ENCODE data around the gene MSRB2. TPM values are rescaled to one million over a fixed set of nuclear protein-coding genes. Genes with fewer than 3 reads are reported as not detected.
A peak's percentile ranks its signal among the peaks of the same experiment; 100 is the strongest.

The MSRB2 gene
- total RNA-seq, 2 experiments from 2014 or later: 13.9 to 16.0 TPM

DNA sequence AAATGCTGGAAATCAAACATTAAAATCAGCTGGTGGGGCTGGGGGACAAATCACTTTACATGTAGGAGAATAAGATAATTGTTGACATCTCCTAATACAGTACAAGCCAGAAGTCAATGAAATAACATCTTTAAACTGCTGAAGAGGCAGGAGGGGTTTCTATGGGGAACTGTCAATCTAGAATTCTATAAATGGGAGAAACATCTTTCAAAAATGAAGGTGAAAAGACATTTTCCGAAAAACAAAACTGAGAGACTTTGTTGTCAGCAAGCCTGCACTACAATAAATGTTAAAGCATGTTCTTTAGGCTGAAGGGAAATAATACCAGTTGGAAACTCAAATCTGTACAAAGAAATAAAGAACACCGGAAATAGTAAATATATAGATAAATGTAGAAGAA, 17.3 kb upstream of the MSRB2 start:
- H3K4me1 Mint-ChIP-seq (ENCODE audit: low read depth): no peaks in the 10 kb centered on the region
- no peak overlapping the region for H3K27ac Mint-ChIP-seq
- peaks cover 29% of the 10 kb centered on the region for H3K27me3 Mint-ChIP-seq (ENCODE audit: low read depth)
- no peaks in the 10 kb centered on the region for H3K36me3 Mint-ChIP-seq (ENCODE audit: low read depth)
- CTCF ChIA-PET: no interaction called here
- no peak for DNase-seq
- intact Hi-C loops (cut with micrococcal nuclease): no loop called here
- H3K9me3 Mint-ChIP-seq: no peaks in the 10 kb centered on the region
- no peak overlapping the region for H3K4me3 Mint-ChIP-seq

DNA sequence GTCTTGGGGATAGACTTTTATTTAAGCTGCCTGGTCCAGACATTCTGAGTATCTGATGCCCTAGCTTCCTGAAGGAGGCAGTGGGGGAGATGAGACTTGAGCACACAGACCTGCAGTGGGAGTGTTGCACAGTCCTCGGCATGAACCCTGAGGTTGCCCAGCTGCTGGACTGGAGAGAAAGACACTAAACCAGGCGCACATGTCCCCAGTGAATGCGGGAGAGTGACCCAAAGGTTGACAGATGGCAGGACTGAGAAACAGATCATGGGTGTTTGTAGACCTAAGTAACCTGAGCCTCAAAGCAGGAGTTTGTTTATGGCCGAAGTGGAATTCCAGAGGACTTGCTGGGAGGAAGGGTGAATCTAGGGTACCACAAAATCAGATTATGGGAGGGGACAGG, 15.7 kb upstream of the MSRB2 start:
- Mint-ChIP-seq H3K36me3 (ENCODE audit: low read depth) (no peaks in the 10 kb centered on the region), H3K27me3 (ENCODE audit: low read depth) (peaks cover 25% of the 10 kb centered on the region), H3K9me3 (no peaks in the 10 kb centered on the region), H3K4me3 (no peak overlapping the region), H3K4me1 (ENCODE audit: low read depth) (no peaks in the 10 kb centered on the region), H3K27ac (no peak overlapping the region)
- no peak for DNase-seq
- CTCF ChIA-PET: no interaction called here
- intact Hi-C loops (cut with micrococcal nuclease): loop anchor here (5.0 kb wide), 1 partner anchor 213 kb away; no protein-coding TSS in a partner anchor

GRCh38 chr10:23080262-23080661, 15.1 kb upstream of the MSRB2 start:
- intact Hi-C loops (cut with micrococcal nuclease): loop anchor here (5.0 kb wide), 1 partner anchor 212 kb away; no protein-coding TSS in a partner anchor
- DNase-seq: no peak
- Mint-ChIP-seq H3K4me3 (no peak overlapping the region), H3K4me1 (ENCODE audit: low read depth) (no peaks in the 10 kb centered on the region), H3K27me3 (ENCODE audit: low read depth) (peaks cover 24% of the 10 kb centered on the region), H3K9me3 (no peaks in the 10 kb centered on the region), H3K27ac (no peak overlapping the region), H3K36me3 (ENCODE audit: low read depth) (no peaks in the 10 kb centered on the region)
- CTCF ChIA-PET: no interaction called here

- no peak for DNase-seq
- Mint-ChIP-seq H3K9me3 (no peaks in the 10 kb centered on the region), H3K27me3 (ENCODE audit: low read depth) (peaks cover 21% of the 10 kb centered on the region), H3K4me3 (no peak overlapping the region), H3K4me1 (ENCODE audit: low read depth) (no peaks in the 10 kb centered on the region), H3K27ac (no peak overlapping the region), H3K36me3 (ENCODE audit: low read depth) (no peaks in the 10 kb centered on the region)
- intact Hi-C loops (cut with micrococcal nuclease): loop anchor here (5.0 kb wide), 1 partner anchor 211 kb away; no protein-coding TSS in a partner anchor
- CTCF ChIA-PET: no interaction called here
Observed at GRCh38 chr10:23081221-23081750, 14.1 kb upstream of the MSRB2 start.

DNA sequence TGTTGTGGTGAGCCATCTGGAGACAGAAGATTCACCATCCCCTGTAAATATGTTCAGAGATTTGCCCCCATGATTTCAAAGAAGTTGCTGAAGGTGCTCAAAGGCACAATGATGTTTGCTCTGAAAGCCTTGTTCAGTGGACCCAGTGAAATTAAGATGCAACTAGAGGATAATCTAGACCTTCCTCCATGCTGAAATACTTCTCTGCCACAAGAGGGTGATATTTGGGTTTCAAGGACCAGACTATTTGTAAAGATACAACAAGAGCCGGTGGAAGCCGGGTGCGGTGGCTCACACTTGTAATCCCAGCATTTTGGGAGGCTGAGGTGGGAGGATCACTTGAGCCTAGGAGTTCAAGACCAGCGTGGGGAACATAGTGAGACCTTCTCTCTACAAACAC, 13.5 kb upstream of the MSRB2 start:
- CTCF ChIA-PET: no interaction called here
- Mint-ChIP-seq H3K27ac (no peak overlapping the region), H3K27me3 (ENCODE audit: low read depth) (peaks cover 21% of the 10 kb centered on the region), H3K36me3 (ENCODE audit: low read depth) (no peaks in the 10 kb centered on the region), H3K4me3 (no peak overlapping the region), H3K9me3 (no peaks in the 10 kb centered on the region), H3K4me1 (ENCODE audit: low read depth) (no peaks in the 10 kb centered on the region)
- intact Hi-C loops (cut with micrococcal nuclease): loop anchor here (5.0 kb wide), 1 partner anchor 210 kb away; no protein-coding TSS in a partner anchor
- no peak for DNase-seq

GRCh38 chr10:23088609-23089008, 6.8 kb upstream of the MSRB2 start:
- H3K27ac Mint-ChIP-seq: no peak overlapping the region
- no peaks in the 10 kb centered on the region for H3K4me1 Mint-ChIP-seq (ENCODE audit: low read depth)
- H3K9me3 Mint-ChIP-seq: peaks cover 9% of the 10 kb centered on the region
- intact Hi-C loops (cut with micrococcal nuclease): no loop called here
- H3K27me3 Mint-ChIP-seq (ENCODE audit: low read depth): no peaks in the 10 kb centered on the region
- no peaks in the 10 kb centered on the region for H3K36me3 Mint-ChIP-seq (ENCODE audit: low read depth)
- H3K4me3 Mint-ChIP-seq: no peak overlapping the region
- DNase-seq: no peak
- CTCF ChIA-PET: interaction anchor here (0.5 kb wide), 1 partner anchor 1413 kb away, joined by 4 read pairs; no protein-coding TSS in a partner anchor

- H3K36me3 Mint-ChIP-seq (ENCODE audit: low read depth): peaks cover 3% of the 10 kb centered on the region
- no peak overlapping the region for H3K27ac Mint-ChIP-seq
- peaks cover 28% of the 10 kb centered on the region for H3K4me1 Mint-ChIP-seq (ENCODE audit: low read depth)
- H3K4me3 Mint-ChIP-seq: peak overlapping the region; percentile 48
- DNase-seq: no peak
- CTCF ChIA-PET: no interaction called here
- peaks cover 9% of the 10 kb centered on the region for H3K9me3 Mint-ChIP-seq
- intact Hi-C loops (cut with micrococcal nuclease): loop anchor here (1.0 to 10.0 kb wide), 11 partner anchors 242 to 1563 kb away; partner anchors contain the start of genes DNAJC1, MLLT10 and SPAG6
- no peaks in the 10 kb centered on the region for H3K27me3 Mint-ChIP-seq (ENCODE audit: low read depth)
Observed at GRCh38 chr10:23094786-23095403, 484 bp upstream of the MSRB2 start.

- peak overlapping the region; percentile 97 for H3K4me3 Mint-ChIP-seq
- H3K27ac Mint-ChIP-seq: peak overlapping the region; percentile 90
- peaks cover 18% of the 10 kb centered on the region for H3K9me3 Mint-ChIP-seq
- intact Hi-C loops (cut with micrococcal nuclease): loop anchor here (1.0 to 10.0 kb wide), 12 partner anchors 241 to 1564 kb away; partner anchors contain the start of genes DNAJC1, MLLT10, OTUD1 and SPAG6
- peak; percentile 60 for DNase-seq
- peaks cover 41% of the 10 kb centered on the region for H3K4me1 Mint-ChIP-seq (ENCODE audit: low read depth)
- CTCF ChIA-PET: no interaction called here
- no peaks in the 10 kb centered on the region for H3K27me3 Mint-ChIP-seq (ENCODE audit: low read depth)
- H3K36me3 Mint-ChIP-seq (ENCODE audit: low read depth): peaks cover 9% of the 10 kb centered on the region
Observed at GRCh38 chr10:23095966-23096801, 805 bp downstream of the MSRB2 start.

GRCh38 chr10:23096802-23097549, 1.6 kb downstream of the MSRB2 start:
- CTCF ChIA-PET: no interaction called here
- Mint-ChIP-seq H3K9me3 (peaks cover 17% of the 10 kb centered on the region), H3K36me3 (ENCODE audit: low read depth) (peaks cover 9% of the 10 kb centered on the region), H3K27ac (peak overlapping the region; percentile 90), H3K4me1 (ENCODE audit: low read depth) (peaks cover 42% of the 10 kb centered on the region), H3K4me3 (peak overlapping the region; percentile 97), H3K27me3 (ENCODE audit: low read depth) (no peaks in the 10 kb centered on the region)
- DNase-seq: peak; percentile 24
- intact Hi-C loops (cut with micrococcal nuclease): loop anchor here (2.0 to 10.0 kb wide), 10 partner anchors 240 to 1565 kb away; partner anchors contain the start of genes MLLT10, OTUD1 and SPAG6

DNA sequence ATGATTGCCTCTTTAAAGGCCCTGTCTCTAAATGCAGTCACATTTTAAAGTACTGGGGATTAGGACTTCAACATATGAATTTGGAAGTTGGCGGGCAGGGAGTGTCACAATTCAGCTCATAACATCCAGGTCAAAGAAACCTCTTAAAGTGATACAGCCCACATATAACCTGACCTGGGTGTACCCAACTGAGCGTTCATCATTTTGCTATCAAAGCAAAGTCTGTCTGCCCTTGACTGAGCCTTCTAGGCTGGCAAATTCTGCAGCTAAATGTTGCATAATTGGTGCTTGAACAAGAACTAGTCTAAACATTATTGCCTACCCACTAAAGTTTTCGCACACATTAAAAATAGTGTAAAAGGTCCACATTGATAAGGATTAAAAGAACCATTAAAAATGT, 3.7 kb downstream of the MSRB2 start:
- no peak for DNase-seq
- Mint-ChIP-seq H3K27ac (no peak overlapping the region), H3K4me1 (ENCODE audit: low read depth) (peaks cover 42% of the 10 kb centered on the region), H3K27me3 (ENCODE audit: low read depth) (no peaks in the 10 kb centered on the region), H3K9me3 (peaks cover 12% of the 10 kb centered on the region), H3K36me3 (ENCODE audit: low read depth) (peaks cover 9% of the 10 kb centered on the region), H3K4me3 (no peak overlapping the region)
- CTCF ChIA-PET: interaction anchor here (0.5 kb wide), 2 partner anchors 39 to 229 kb away, joined by 3 read pairs; no protein-coding TSS in a partner anchor
- intact Hi-C loops (cut with micrococcal nuclease): loop anchor here (5.0 to 10.0 kb wide), 9 partner anchors 238 to 1567 kb away; partner anchors contain the start of genes MLLT10 and SPAG6

DNA sequence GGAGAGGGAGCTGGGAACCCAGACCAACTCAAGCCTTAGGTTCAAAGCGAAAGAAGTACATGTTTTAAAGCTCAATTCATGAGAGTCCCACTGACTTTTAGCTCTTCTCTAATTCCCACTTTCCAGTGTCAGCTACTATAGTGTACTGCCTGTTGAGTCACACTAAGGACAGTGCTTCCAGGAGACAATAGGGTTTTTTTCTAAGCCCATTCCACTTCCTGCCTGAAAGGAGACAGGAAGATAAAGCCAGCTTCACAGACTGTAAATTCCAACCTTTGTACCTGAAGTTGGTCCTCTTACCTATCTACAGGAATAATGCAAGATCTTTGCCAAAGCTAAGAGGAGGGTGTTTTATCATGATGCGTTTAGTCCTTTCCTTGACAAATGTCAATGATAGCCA, 4.4 kb downstream of the MSRB2 start:
- H3K36me3 Mint-ChIP-seq (ENCODE audit: low read depth): peaks cover 16% of the 10 kb centered on the region
- H3K9me3 Mint-ChIP-seq: peaks cover 12% of the 10 kb centered on the region
- CTCF ChIA-PET: interaction anchor here (0.5 kb wide), 1 partner anchor 228 kb away, joined by 3 read pairs; no protein-coding TSS in a partner anchor
- no peak for DNase-seq
- no peaks in the 10 kb centered on the region for H3K27me3 Mint-ChIP-seq (ENCODE audit: low read depth)
- H3K4me1 Mint-ChIP-seq (ENCODE audit: low read depth): peaks cover 42% of the 10 kb centered on the region
- intact Hi-C loops (cut with micrococcal nuclease): loop anchor here (5.0 to 10.0 kb wide), 9 partner anchors 237 to 1568 kb away; partner anchors contain the start of genes MLLT10 and SPAG6
- no peak overlapping the region for H3K27ac Mint-ChIP-seq
- H3K4me3 Mint-ChIP-seq: peak overlapping the region; percentile 1

All from activated naive CD4-positive, alpha-beta T cell treated with anti-CD3 and anti-CD28 coated beads for 36 hours (primary cell).